A673 (cell line): ENCODE measurements around the gene TLNRD1. TPM values are rescaled to one million over a fixed set of nuclear protein-coding genes. Genes with fewer than 3 reads are reported as not detected.

Experiments used
- BruUV-seq: library from RNA; stranded (reverse); fragments of 400-500 nt; replicated peaks from 2 replicates; lab custom pipeline; 2021; lab: Mats Ljungman, UMichigan
- CTCF ChIA-PET: fragments of 300-600 bp; sonication (Branson Sonifier 250); formaldehyde crosslinking; loops from one replicate; lab custom pipeline; 2022; ENCODE audit warnings: antibody characterized with exemption; lab: Charles Lee
- POLR2A ChIA-PET: fragments of 300-600 bp; sonication (Branson Sonifier 250); formaldehyde crosslinking; loops from one replicate; lab custom pipeline; 2022; ENCODE audit warnings: antibody characterized with exemption; ENCODE audit not compliant: low non-redundant PET; lab: Charles Lee
- DNase-seq: peaks from one replicate; pipeline ENCODE4 v3.0.0-alpha.2; 2015; ENCODE audit warnings: low spot score
- H3K27ac ChIP-seq: fragments of 200-600 bp; sonication (generic); 2 replicates; pipeline ENCODE4 v1.5.1; 2016; ENCODE audit warnings: mixed run types, low read depth, mild to moderate bottlenecking, mixed read lengths, antibody characterized with exemption, low read length; ENCODE audit not compliant: poor library complexity, severe bottlenecking
- H3K27me3 ChIP-seq: fragments of 200-600 bp; sonication (generic); replicated peaks from 2 replicates; pipeline ENCODE4 v1.6.1; 2017; ENCODE audit warnings: mixed run types, low read depth, mild to moderate bottlenecking, mixed read lengths, antibody characterized with exemption, low read length; ENCODE audit not compliant: insufficient read depth, poor library complexity
- H3K36me3 ChIP-seq: fragments of 200-600 bp; sonication (generic); 2 replicates; pipeline ENCODE4 v1.6.1; 2016; ENCODE audit warnings: mixed run types, mild to moderate bottlenecking, mixed read lengths, antibody characterized with exemption, low read length; ENCODE audit not compliant: insufficient read depth, poor library complexity, severe bottlenecking
- H3K4me1 ChIP-seq: fragments of 200-600 bp; sonication (generic); 2 replicates; pipeline ENCODE4 v1.6.1; 2017; ENCODE audit warnings: mixed run types, mild to moderate bottlenecking, mixed read lengths, antibody characterized with exemption, low read length; ENCODE audit not compliant: insufficient read depth, poor library complexity, severe bottlenecking
- H3K4me3 ChIP-seq: fragments of 200-600 bp; sonication (generic); 2 replicates; pipeline ENCODE4 v1.5.1; 2016; ENCODE audit warnings: low read depth, mixed run types, mild to moderate bottlenecking, mixed read lengths, low read length; ENCODE audit not compliant: poor library complexity, severe bottlenecking
- H3K9me3 ChIP-seq: fragments of 200-600 bp; sonication (generic); 2 replicates; pipeline ENCODE4 v1.6.1; 2016; ENCODE audit warnings: mixed run types, low read depth, mild to moderate bottlenecking, mixed read lengths, antibody characterized with exemption, low read length; ENCODE audit not compliant: poor library complexity, severe bottlenecking
- CTCF ChIP-seq: fragments of 300-800, 200-600 bp; sonication (generic); conservative IDR thresholded peaks from 2 replicates; pipeline ENCODE4 v1.5.1; 2017; ENCODE audit warnings: low read depth, mild to moderate bottlenecking, antibody characterized with exemption, low read length, moderate library complexity, mixed read lengths
- EZH2 ChIP-seq: fragments of 200-600 bp; sonication (generic); IDR thresholded peaks from 2 replicates; pipeline ENCODE4 v1.6.1; 2017; ENCODE audit warnings: borderline replicate concordance, low read depth, mild to moderate bottlenecking, mixed read lengths, antibody characterized with exemption, low read length; ENCODE audit not compliant: poor library complexity, severe bottlenecking
- intact Hi-C: fragments of 100-400 bp; cut with micrococcal nuclease; formaldehyde crosslinking; loops from one replicate; pipeline ENCODE4 v1.10.0; 2022; ENCODE audit not compliant: unreplicated experiment
- total RNA-seq: library from RNA; stranded (reverse); gene quantifications from 2 replicates; pipeline ENCODE4 v1.2.3, GENCODE V29; 2021

TLNRD1 gene
- total RNA-seq, 1 experiment from 2014 or later, result 21.8 TPM

GRCh38 chr15:80984856-80985255, 15.9 kb upstream of the TLNRD1 start:
- TF ChIP-seq EZH2, result no peak
- TF ChIP-seq CTCF, result no peak
- Histone ChIP-seq H3K27me3 (no peaks in the 10 kb centered on the region), H3K9me3 (no peaks in the 10 kb centered on the region), H3K27ac (no peak overlapping the region), H3K36me3 (peaks cover 16% of the 10 kb centered on the region), H3K4me3 (no peak overlapping the region), H3K4me1 (peaks cover 9% of the 10 kb centered on the region)
- no TSS peak for BruUV-seq
- no peak for DNase-seq
- intact Hi-C loops, result no loop called here
- POLR2A ChIA-PET, result no interaction called here
- CTCF ChIA-PET, result interaction anchor here (0.6 kb wide), 1 partner anchor 714 kb away, joined by 6 read pairs; no protein-coding TSS in a partner anchor

DNA sequence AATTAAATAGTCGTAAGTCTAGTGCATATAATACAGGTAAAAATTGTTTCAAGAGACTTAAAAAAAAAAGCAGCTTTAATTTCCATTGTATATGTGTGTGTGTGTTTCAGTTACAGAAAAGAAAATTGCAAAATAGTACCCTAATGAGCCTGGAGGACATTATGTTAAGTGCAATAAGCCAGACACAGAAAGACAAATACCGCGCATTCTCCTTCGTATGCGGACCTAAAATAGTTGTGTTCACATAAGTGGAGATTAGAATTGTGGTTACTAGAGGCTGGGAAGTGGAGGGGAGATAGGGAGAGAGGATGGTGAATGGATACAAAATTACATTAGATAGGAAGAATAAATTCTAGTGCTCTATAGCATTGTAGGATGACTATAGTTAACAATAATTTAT, 14.7 kb upstream of the TLNRD1 start:
- no peak for DNase-seq
- H3K9me3 ChIP-seq, result no peaks in the 10 kb centered on the region
- no peak overlapping the region for H3K27ac ChIP-seq
- ChIA-PET POLR2A (no interaction called here), CTCF (interaction anchor here (1.0 kb wide), 1 partner anchor 16 kb away, joined by 3 read pairs; no protein-coding TSS in a partner anchor)
- no peak overlapping the region for H3K4me3 ChIP-seq
- H3K4me1 ChIP-seq, result peaks cover 12% of the 10 kb centered on the region
- TF ChIP-seq CTCF, result no peak
- TF ChIP-seq EZH2, result no peak
- H3K36me3 ChIP-seq, result peaks cover 8% of the 10 kb centered on the region
- intact Hi-C loops, result no loop called here
- BruUV-seq, result no TSS peak
- no peaks in the 10 kb centered on the region for H3K27me3 ChIP-seq

- no peak for TF ChIP-seq EZH2
- no peak for TF ChIP-seq CTCF
- no peaks in the 10 kb centered on the region for H3K27me3 ChIP-seq
- no peak overlapping the region for H3K4me3 ChIP-seq
- H3K36me3 ChIP-seq, result peaks cover 8% of the 10 kb centered on the region
- no TSS peak for BruUV-seq
- CTCF ChIA-PET, result interaction anchor here (1.0 kb wide), 1 partner anchor 16 kb away, joined by 3 read pairs; no protein-coding TSS in a partner anchor
- POLR2A ChIA-PET, result no interaction called here
- intact Hi-C loops, result no loop called here
- H3K9me3 ChIP-seq, result no peaks in the 10 kb centered on the region
- no peak overlapping the region for H3K27ac ChIP-seq
- no peak for DNase-seq
- peaks cover 12% of the 10 kb centered on the region for H3K4me1 ChIP-seq
Measured at GRCh38 chr15:80986487-80986886, 14.2 kb upstream of the TLNRD1 start.
